AG10803 (cell line): ENCODE data around the gene TUB.

Source experiments
- DNase-seq: peaks from one replicate; pipeline ENCODE4 v3.0.0; 2010; ENCODE audit warnings: low read depth
- H3K4me3 ChIP-seq: 2 replicates; pipeline ENCODE4 v1.5.1; 2011; ENCODE audit warnings: mild to moderate bottlenecking, low read length, control low read depth
- TF ChIP-seq, protein P1 (sequence below): conservative IDR thresholded peaks from 2 replicates; pipeline ENCODE4 v1.5.1; 2011; ENCODE audit warnings: mild to moderate bottlenecking, low read length, control low read depth, inconsistent platforms

TUB gene

DNA sequence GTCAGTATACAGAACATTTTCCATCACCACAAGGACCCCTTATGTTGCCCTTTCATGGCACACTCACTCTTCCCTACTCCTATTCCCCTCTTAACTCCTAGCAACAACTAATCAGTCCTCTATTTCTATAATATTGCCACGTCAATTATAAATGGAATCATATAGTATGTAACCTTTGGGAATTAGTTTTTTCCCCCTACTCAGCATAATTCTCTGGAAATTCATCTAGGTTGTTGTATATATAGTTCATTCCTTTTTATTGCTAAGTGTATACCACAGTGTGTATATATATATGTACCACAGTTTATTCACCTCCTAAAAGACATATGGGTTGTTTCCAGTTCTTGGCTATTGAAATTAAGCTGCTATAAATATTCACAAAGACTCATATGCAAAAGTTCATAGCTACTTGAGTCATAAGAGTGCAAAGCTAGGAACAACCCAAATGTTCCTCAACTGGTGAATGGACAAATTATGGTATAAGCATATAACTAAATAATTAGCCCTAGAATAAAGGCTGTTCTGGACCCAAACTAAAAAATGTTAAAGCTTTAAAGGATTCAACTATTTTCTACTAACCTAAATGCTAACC, 41.3 kb downstream of the TUB start:
- DNase-seq = no peak
- TF ChIP-seq, protein P1, sequence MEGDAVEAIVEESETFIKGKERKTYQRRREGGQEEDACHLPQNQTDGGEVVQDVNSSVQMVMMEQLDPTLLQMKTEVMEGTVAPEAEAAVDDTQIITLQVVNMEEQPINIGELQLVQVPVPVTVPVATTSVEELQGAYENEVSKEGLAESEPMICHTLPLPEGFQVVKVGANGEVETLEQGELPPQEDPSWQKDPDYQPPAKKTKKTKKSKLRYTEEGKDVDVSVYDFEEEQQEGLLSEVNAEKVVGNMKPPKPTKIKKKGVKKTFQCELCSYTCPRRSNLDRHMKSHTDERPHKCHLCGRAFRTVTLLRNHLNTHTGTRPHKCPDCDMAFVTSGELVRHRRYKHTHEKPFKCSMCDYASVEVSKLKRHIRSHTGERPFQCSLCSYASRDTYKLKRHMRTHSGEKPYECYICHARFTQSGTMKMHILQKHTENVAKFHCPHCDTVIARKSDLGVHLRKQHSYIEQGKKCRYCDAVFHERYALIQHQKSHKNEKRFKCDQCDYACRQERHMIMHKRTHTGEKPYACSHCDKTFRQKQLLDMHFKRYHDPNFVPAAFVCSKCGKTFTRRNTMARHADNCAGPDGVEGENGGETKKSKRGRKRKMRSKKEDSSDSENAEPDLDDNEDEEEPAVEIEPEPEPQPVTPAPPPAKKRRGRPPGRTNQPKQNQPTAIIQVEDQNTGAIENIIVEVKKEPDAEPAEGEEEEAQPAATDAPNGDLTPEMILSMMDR = no peak
- no peak overlapping the region for H3K4me3 ChIP-seq

DNA sequence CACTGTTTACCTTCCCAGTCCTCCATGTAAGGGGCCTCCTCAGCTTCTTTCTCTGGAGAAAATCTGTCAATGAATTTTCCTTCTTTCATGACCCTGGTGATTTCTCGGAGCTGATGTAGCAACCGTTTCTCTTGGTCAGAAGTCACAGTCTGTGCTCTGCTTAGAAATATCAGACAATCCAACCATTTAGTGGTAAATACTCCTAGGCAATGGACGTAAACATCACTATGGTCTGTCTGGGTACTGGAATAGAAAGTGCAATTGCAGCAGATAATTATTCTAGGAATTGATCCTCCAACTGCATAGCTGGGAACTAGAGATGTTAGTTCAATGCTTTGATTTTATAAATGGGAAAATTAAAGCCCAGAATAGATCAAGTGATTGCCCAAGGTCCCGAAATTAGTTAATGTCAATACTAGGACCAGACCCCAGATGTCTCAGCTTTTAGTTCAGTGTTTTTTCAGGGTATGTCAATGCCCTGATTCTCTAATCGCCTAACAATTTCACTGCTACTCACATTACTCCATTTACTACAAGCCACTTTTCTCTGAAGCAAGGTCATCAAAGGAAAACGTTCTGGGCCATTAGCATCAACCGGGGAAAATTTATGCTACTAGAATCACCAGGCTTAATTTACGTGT, 45.8 kb downstream of the TUB start:
- H3K4me3 ChIP-seq = no peak overlapping the region
- DNase-seq = no peak
- TF ChIP-seq, protein P1 = no peak

- TF ChIP-seq, protein P1 = no peak
- no peak for DNase-seq
- H3K4me3 ChIP-seq = no peak overlapping the region
These were observed 46.4 kb downstream of the TUB start for GRCh38 chr11:8127447-8127846.

GRCh38 chr11:8138526-8138925, 57.5 kb downstream of the TUB start:
- DNase-seq = no peak
- TF ChIP-seq, protein P1 = no peak
- no peak overlapping the region for H3K4me3 ChIP-seq

DNA sequence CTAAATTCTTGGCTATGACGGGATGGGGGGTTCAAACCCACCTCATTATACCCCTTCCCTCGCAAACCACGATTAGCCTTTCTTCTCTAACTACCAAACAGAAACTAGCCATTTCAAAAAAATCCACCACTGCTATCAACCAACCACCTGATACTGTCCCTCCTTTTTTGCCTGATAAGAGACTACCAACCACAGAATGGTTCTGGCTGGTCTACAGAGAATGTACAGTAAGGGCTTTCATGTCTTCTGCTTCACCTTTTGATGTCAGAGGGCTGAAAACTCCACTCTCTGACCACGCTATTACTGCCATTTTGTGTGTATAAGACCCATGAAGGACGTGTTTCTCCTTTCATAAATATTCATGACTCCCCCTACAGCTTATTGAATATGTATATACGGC, 68.7 kb downstream of the TUB start:
- no peak overlapping the region for H3K4me3 ChIP-seq
- no peak for DNase-seq
- TF ChIP-seq, protein P1 = no peak
